Heart left ventricle (tissue), 13 donors: ENCODE results near the gene VWA8.

ENCODE experiments used
- POLR2A ChIP-seq, 2 donors: fragments of 450-650 bp; IDR thresholded peaks; one replicate each; pipeline ENCODE4 v1.6.1; 2017; ENCODE audit warnings: antibody characterized with exemption in 2 of 2, mild to moderate bottlenecking in 2 of 2, moderate library complexity in 2 of 2
- TF ChIP-seq, protein P1 (sequence below), 12 donors: fragments of 200-600 bp; sonication (generic) in 4 of 12; IDR thresholded peaks; one replicate each; pipeline versions ENCODE4 v1.5.0 to v1.8.0; 2018 to 2022; ENCODE audit warnings: antibody characterized with exemption in 12 of 12, mild to moderate bottlenecking in 5 of 12
- donor health status: ischemic (EF 13 %, LVEDD 7.1; RV severe dilation, severe dysfunction).
- donor health status: DM: no; HTN: yes; CAD: no.
- donor health status: DM: no; HTN: no; CAD: no.
- donor health status: ischemic (EF 25% LVEDD 6.9; RV normal size, moderate dysfunction).
- donor health status: ischemic (EF 25% LVEDD 5.7; RV mildly dilated, moderate dysfunction).
- donor health status: ischemic (EF 35%, LVEDD 5.7; RV mildly dilated, moderate dysfunction).
- donor health status: nonischemic (EF 11% LVEDD 7.7; RV severe dilation, severe dysfunction).
- donor health status: DM: yes; HTN: yes; CAD: no.
- donor health status: PGD.
- donor health status: ischemic (EF 29% LVEDD 5.4; RV normal size, mild dysfunction).
- donor health status: nonischemic (EF 23%, LVEDD 6.1; RV moderate dilation, normal function).

DNA sequence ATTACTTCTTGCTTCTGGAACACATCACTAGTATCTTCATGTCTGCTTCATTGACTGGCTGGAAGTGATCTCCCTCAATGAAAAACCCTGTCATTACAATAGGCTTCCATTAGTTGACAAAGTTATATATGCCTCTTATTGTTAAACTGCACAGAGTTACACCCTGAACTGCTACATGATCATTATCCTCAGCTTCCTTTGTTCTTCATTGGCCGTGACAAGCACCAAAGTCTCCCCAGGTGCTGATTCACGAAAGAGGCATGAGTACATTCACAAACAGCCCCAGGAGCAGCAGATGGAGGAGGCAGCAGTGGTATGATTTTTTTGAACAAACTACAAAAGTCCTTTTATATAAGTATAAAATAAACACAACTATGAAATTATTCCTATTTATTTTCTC lies 51.4 kb downstream of the VWA8 start:
- TF ChIP-seq, protein P1, sequence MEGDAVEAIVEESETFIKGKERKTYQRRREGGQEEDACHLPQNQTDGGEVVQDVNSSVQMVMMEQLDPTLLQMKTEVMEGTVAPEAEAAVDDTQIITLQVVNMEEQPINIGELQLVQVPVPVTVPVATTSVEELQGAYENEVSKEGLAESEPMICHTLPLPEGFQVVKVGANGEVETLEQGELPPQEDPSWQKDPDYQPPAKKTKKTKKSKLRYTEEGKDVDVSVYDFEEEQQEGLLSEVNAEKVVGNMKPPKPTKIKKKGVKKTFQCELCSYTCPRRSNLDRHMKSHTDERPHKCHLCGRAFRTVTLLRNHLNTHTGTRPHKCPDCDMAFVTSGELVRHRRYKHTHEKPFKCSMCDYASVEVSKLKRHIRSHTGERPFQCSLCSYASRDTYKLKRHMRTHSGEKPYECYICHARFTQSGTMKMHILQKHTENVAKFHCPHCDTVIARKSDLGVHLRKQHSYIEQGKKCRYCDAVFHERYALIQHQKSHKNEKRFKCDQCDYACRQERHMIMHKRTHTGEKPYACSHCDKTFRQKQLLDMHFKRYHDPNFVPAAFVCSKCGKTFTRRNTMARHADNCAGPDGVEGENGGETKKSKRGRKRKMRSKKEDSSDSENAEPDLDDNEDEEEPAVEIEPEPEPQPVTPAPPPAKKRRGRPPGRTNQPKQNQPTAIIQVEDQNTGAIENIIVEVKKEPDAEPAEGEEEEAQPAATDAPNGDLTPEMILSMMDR (IDR thresholded peaks at IDR 0.05) = no peak
- no peak for TF ChIP-seq POLR2A (IDR thresholded peaks at IDR 0.05)
